Activated CD4-positive, alpha-beta T cell treated with anti-CD3 and anti-CD28 coated beads for 36 hours (primary cell): Measurements from ENCODE around the gene TMEM215. TPM values are rescaled to one million over a fixed set of nuclear protein-coding genes. Genes with fewer than 3 reads are reported as not detected.

Experiments
- ATAC-seq: fragments of 200-7000 bp; cut with Tn5 transposase; one replicate; pipeline ENCODE4 v1.10.0; 2021; ENCODE audit warnings: mild to moderate bottlenecking, moderate library complexity
- CTCF ChIA-PET: fragments of 350-600 bp; sonication (Branson Sonifier 250); formaldehyde crosslinking; loops from one replicate; lab custom pipeline; 2021; ENCODE audit warnings: antibody characterized with exemption; lab: Charles Lee
- POLR2A ChIA-PET: fragments of 350-600 bp; sonication (Branson Sonifier 250); formaldehyde crosslinking; loops from one replicate; lab custom pipeline; 2021; ENCODE audit warnings: antibody characterized with exemption, inconsistent platforms; lab: Charles Lee
- DNase-seq: peaks from one replicate; pipeline ENCODE4 v3.0.0-alpha.2; 2020
- H3K27ac Mint-ChIP-seq: one replicate; pipeline ENCODE4 v1.8.0; 2021; ENCODE audit warnings: mixed read lengths
- H3K27me3 Mint-ChIP-seq: one replicate; pipeline ENCODE4 v1.8.0; 2021; ENCODE audit warnings: mixed read lengths
- H3K36me3 Mint-ChIP-seq: one replicate; pipeline ENCODE4 v1.8.0; 2021; ENCODE audit warnings: low read depth, mixed read lengths
- H3K4me1 Mint-ChIP-seq: one replicate; pipeline ENCODE4 v1.8.0; 2021; ENCODE audit warnings: mixed read lengths
- H3K4me3 Mint-ChIP-seq: one replicate; pipeline ENCODE4 v1.8.0; 2021; ENCODE audit warnings: mild to moderate bottlenecking, moderate library complexity, mixed read lengths
- H3K9me3 Mint-ChIP-seq: one replicate; pipeline ENCODE4 v1.8.0; 2021; ENCODE audit warnings: low read depth, mixed read lengths
- intact Hi-C, 2 experiments: fragments of 100-400 bp; cut with DNase I in 1 of 2; cut with micrococcal nuclease in 1 of 2; formaldehyde crosslinking; loops; one replicate each; pipeline versions ENCODE4 v1.14.2 to v1.15.1; 2022 to 2024; cut with DNase I, micrococcal nuclease
- total RNA-seq, 2 experiments: library from RNA; stranded (reverse); gene quantifications; one replicate each; pipeline ENCODE4 v1.2.3, GENCODE V29; 2021

Gene TMEM215, protein sequence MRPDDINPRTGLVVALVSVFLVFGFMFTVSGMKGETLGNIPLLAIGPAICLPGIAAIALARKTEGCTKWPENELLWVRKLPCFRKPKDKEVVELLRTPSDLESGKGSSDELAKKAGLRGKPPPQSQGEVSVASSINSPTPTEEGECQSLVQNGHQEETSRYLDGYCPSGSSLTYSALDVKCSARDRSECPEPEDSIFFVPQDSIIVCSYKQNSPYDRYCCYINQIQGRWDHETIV
- not detected for total RNA-seq

DNA sequence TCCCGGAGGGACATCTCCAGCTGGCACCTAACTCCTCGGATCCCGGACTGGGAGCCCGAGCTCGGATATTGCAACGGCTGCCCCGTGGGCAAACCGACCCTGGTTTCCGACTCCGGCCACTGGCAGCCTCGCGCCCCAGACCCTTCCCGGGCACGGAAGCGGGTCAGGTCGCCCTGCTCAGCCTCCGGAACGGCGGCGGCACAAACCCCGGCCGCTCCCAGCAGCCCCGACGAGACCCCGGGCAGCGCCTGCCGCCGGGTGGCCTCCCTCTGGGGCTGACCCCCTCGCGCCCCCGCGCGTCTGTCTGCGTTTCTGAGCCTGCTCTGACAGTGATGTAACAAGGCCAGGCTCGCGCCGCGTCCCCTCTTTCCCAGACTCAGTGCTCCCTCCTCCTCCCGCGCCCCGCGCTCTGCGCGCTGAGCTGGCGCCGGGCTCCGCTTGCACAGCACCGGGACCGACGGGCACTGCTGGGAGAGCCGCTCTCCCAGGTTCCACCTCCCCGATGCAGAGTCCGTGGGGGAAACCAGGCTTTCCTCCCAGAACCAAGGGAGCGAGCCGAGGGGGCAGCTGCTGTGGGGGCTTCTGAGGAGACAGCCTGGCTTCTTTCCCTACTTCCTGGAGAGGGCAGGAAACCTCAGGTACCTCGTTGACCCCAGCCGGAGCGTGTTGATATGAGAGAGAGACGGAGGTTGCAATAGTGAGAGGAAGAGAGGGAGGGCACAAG lies at the start of gene TMEM215:
Gene TMEM215, plus strand, starts transcription at position 373 of the 724 bp plus-strand sequence. CDS start 644 bp downstream, outside the sequence.
- Mint-ChIP-seq H3K36me3 (no peaks in the 10 kb centered on the region), H3K9me3 (no peaks in the 10 kb centered on the region), H3K4me3 (no peak within 1 kb of the TSS), H3K27ac (no peak within 1 kb of the TSS), H3K4me1 (no peaks in the 10 kb centered on the region), H3K27me3 (peaks cover 43% of the 10 kb centered on the region)
- ChIA-PET CTCF (no interaction called here), POLR2A (no interaction called here)
- intact Hi-C loops: loop anchor here (5.0 to 10.0 kb wide), 2 partner anchors 49 to 61 kb away; no protein-coding TSS in a partner anchor
- DNase-seq: no peak
- no peak for ATAC-seq

DNA sequence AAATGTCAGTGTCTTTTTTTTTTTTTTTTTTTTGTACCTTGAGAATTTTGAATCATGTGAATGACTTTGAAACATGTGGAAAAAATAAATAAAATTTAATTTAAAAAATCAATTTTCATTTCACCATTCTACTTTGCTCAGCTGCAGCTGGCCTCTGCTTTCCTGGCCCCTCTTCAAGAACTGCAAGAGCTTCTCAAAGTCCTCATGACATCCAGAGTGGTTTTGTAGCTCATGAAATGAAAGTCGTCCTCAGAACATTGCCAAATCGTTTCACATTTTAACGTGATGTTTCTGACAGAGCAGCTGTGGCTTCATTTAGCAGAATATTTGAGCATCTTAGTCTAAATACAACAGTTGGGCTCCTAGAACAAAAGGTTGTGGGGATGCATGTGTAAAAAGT lies 47.9 kb upstream of the TMEM215 start:
- Mint-ChIP-seq H3K36me3 (no peaks in the 10 kb centered on the region), H3K9me3 (no peaks in the 10 kb centered on the region), H3K4me3 (no peak overlapping the region), H3K27me3 (peaks cover 3% of the 10 kb centered on the region), H3K4me1 (no peaks in the 10 kb centered on the region), H3K27ac (no peak overlapping the region)
- CTCF ChIA-PET: no interaction called here
- POLR2A ChIA-PET: no interaction called here
- intact Hi-C loops: no loop called here
- no peak for ATAC-seq
- no peak for DNase-seq

- no peak for DNase-seq
- no peak for ATAC-seq
- Mint-ChIP-seq H3K27me3 (peaks cover 7% of the 10 kb centered on the region), H3K36me3 (no peaks in the 10 kb centered on the region), H3K4me1 (no peaks in the 10 kb centered on the region), H3K9me3 (no peaks in the 10 kb centered on the region), H3K4me3 (no peak overlapping the region), H3K27ac (no peak overlapping the region)
- ChIA-PET CTCF (no interaction called here), POLR2A (no interaction called here)
- intact Hi-C loops: no loop called here
Measured at GRCh38 chr9:32737378-32737777, 46.0 kb upstream of the TMEM215 start.

DNA sequence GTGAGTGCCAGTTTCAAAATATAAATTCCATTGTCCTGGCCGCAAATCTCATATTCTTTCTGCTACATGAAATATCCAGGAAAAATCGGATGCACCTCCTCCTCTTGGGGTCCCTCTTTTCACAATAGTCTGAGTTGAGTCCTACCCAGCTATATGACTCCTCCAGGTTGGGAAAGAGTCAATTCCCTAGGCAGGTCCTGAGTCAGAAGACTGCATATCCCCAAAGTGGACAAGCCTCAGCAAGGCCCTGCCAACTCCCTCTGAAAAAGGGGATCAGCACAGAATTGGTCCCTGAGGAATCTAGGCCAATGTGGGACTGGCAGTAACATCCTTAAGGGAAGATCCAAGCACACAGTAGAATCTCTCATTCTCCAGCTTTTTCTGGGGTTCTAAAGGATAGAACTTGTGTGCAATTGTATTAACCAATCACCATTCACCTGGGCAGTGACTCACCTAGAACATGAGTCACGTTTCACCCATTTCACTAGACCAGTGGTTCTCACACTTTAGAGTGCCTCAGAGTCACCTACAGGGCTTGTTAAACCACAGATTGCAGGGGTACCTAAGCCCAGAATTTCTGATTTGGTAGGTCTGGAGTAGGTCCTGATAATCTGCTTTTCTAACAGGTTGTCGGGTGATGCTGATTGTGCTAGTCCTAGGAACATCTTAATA lies 44.7 kb upstream of the TMEM215 start:
- H3K4me3 Mint-ChIP-seq: no peak overlapping the region
- no peaks in the 10 kb centered on the region for H3K4me1 Mint-ChIP-seq
- ChIA-PET CTCF (interaction anchor here (0.7 kb wide), 1 partner anchor 135 kb away, joined by 3 read pairs; no protein-coding TSS in a partner anchor), POLR2A (no interaction called here)
- ATAC-seq: peak; percentile 73
- no peak overlapping the region for H3K27ac Mint-ChIP-seq
- peak; percentile 19 for DNase-seq
- H3K27me3 Mint-ChIP-seq: peaks cover 7% of the 10 kb centered on the region
- no peaks in the 10 kb centered on the region for H3K9me3 Mint-ChIP-seq
- intact Hi-C loops: no loop called here
- no peaks in the 10 kb centered on the region for H3K36me3 Mint-ChIP-seq

DNA sequence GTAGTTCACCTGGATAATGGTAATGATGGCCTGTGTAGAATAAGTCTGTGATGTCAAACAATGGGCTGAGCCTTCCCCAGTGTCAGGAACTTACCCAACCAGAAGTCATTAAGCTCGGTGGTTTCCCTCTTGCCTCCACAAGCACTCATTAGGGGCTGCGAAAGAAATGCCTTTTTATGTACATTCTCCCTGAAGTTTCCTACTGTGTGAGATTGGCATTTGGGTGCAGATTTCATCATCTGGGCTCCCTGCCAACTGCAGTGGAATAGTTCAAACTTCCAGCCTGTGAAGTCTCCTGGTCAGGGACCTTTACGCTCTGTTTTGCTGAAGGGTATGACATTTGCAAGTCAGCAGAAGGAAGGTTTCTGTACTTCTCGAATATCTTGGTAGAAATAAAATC lies 41.6 kb upstream of the TMEM215 start:
- no peak for ATAC-seq
- no peaks in the 10 kb centered on the region for H3K4me1 Mint-ChIP-seq
- no peak overlapping the region for H3K4me3 Mint-ChIP-seq
- intact Hi-C loops: no loop called here
- H3K36me3 Mint-ChIP-seq: no peaks in the 10 kb centered on the region
- H3K27ac Mint-ChIP-seq: no peak overlapping the region
- no peaks in the 10 kb centered on the region for H3K9me3 Mint-ChIP-seq
- CTCF ChIA-PET: no interaction called here
- H3K27me3 Mint-ChIP-seq: peaks cover 5% of the 10 kb centered on the region
- POLR2A ChIA-PET: no interaction called here
- no peak for DNase-seq

GRCh38 chr9:32742296-32742695 lies 41.0 kb upstream of the TMEM215 start:
- no peak overlapping the region for H3K27ac Mint-ChIP-seq

GRCh38 chr9:32748013-32748412 lies 35.3 kb upstream of the TMEM215 start:
- DNase-seq (no peak), ATAC-seq (no peak)
- intact Hi-C loops: no loop called here
- ChIA-PET CTCF (no interaction called here), POLR2A (no interaction called here)
- H3K27me3 Mint-ChIP-seq: peaks cover 5% of the 10 kb centered on the region
- H3K4me3 Mint-ChIP-seq: no peak overlapping the region
- H3K27ac Mint-ChIP-seq: no peak overlapping the region
- H3K4me1 Mint-ChIP-seq: no peaks in the 10 kb centered on the region
- no peaks in the 10 kb centered on the region for H3K36me3 Mint-ChIP-seq
- no peaks in the 10 kb centered on the region for H3K9me3 Mint-ChIP-seq

More at GRCh38 chr9:32742296-32742695, 41.0 kb upstream of the TMEM215 start:
- no peak for DNase-seq
- CTCF ChIA-PET: no interaction called here
- POLR2A ChIA-PET: no interaction called here
- H3K36me3 Mint-ChIP-seq: no peaks in the 10 kb centered on the region
- intact Hi-C loops: no loop called here
- ATAC-seq: no peak
- peaks cover 5% of the 10 kb centered on the region for H3K27me3 Mint-ChIP-seq
- no peak overlapping the region for H3K4me3 Mint-ChIP-seq
- no peaks in the 10 kb centered on the region for H3K9me3 Mint-ChIP-seq
- no peaks in the 10 kb centered on the region for H3K4me1 Mint-ChIP-seq

DNA sequence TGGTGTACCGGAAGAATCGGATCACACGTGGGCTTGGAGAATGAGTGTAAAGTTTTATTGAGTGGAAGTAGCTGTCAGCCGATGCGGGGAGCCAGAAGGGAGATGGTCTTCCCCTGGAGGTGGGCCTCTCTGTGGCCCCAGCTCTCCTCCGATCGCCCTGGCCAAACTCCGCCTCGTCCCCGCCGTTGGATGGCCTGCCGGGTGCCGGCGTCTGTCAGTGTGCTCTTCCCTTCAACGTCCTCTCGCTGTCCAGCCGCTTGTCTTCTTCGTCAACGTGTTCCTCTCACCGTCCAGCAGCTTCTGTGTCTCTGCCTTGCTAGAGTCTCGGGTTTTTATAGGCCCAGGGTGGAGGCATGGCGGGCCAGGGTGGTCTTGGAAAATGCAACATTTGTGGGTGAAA lies 27.6 kb upstream of the TMEM215 start:
- no peaks in the 10 kb centered on the region for H3K36me3 Mint-ChIP-seq
- CTCF ChIA-PET: no interaction called here

GRCh38 chr9:32764139-32764538 lies 19.2 kb upstream of the TMEM215 start:
- H3K4me3 Mint-ChIP-seq: no peak overlapping the region
- peaks cover 9% of the 10 kb centered on the region for H3K27me3 Mint-ChIP-seq
- no peaks in the 10 kb centered on the region for H3K4me1 Mint-ChIP-seq
- H3K9me3 Mint-ChIP-seq: no peaks in the 10 kb centered on the region
- ChIA-PET POLR2A (no interaction called here), CTCF (no interaction called here)
- H3K27ac Mint-ChIP-seq: no peak overlapping the region
- DNase-seq (no peak), ATAC-seq (no peak)
- intact Hi-C loops: loop anchor here in 1 of 2 experiments (10.0 kb wide), 1 partner anchor 201 kb away; no protein-coding TSS in a partner anchor
- H3K36me3 Mint-ChIP-seq: no peaks in the 10 kb centered on the region

More for the DNA sequence above, 27.6 kb upstream of the TMEM215 start:
- Mint-ChIP-seq H3K4me1 (no peaks in the 10 kb centered on the region), H3K4me3 (no peak overlapping the region), H3K27ac (no peak overlapping the region), H3K9me3 (no peaks in the 10 kb centered on the region), H3K27me3 (no peaks in the 10 kb centered on the region)
- ATAC-seq: no peak
- intact Hi-C loops: no loop called here
- POLR2A ChIA-PET: no interaction called here
- DNase-seq: no peak

GRCh38 chr9:32775283-32775682 lies 8.1 kb upstream of the TMEM215 start:
- no peak overlapping the region for H3K4me3 Mint-ChIP-seq
- CTCF ChIA-PET: no interaction called here
- no peak overlapping the region for H3K27ac Mint-ChIP-seq
- H3K27me3 Mint-ChIP-seq: peaks cover 12% of the 10 kb centered on the region
- no peaks in the 10 kb centered on the region for H3K36me3 Mint-ChIP-seq
- peaks cover 12% of the 10 kb centered on the region for H3K9me3 Mint-ChIP-seq
- H3K4me1 Mint-ChIP-seq: no peaks in the 10 kb centered on the region
- no peak for ATAC-seq
- intact Hi-C loops: loop anchor here in 1 of 2 experiments (10.0 kb wide), 1 partner anchor 140 kb away; no protein-coding TSS in a partner anchor
- POLR2A ChIA-PET: no interaction called here
- no peak for DNase-seq

DNA sequence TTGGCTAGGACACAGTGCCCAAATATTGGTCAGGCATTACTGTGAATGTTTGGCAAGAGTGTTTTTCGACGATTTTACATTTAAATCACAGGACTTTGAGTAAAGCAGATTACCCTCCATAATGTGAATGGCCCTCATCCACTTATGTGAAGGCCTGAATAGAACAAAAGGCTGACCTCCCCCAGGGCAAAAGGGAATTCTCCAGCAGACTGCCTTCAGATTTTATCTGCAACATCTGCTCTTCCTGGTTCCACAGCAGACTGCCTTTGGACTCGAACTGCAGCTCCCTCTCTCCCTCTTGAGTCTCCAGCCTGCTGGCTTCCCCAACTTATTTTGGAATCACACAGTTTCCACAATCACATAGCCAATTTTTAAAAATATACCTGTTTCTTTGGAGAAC lies 7.1 kb upstream of the TMEM215 start:
- intact Hi-C loops: loop anchor here in 1 of 2 experiments (10.0 kb wide), 1 partner anchor 139 kb away; no protein-coding TSS in a partner anchor
- no peaks in the 10 kb centered on the region for H3K36me3 Mint-ChIP-seq
- H3K27me3 Mint-ChIP-seq: peaks cover 20% of the 10 kb centered on the region
- CTCF ChIA-PET: interaction anchor here (0.6 kb wide), 1 partner anchor 292 kb away, joined by 3 read pairs; no protein-coding TSS in a partner anchor
- ATAC-seq (no peak), DNase-seq (no peak)
- H3K4me3 Mint-ChIP-seq: no peak overlapping the region
- peaks cover 12% of the 10 kb centered on the region for H3K9me3 Mint-ChIP-seq
- POLR2A ChIA-PET: no interaction called here
- no peaks in the 10 kb centered on the region for H3K4me1 Mint-ChIP-seq
- H3K27ac Mint-ChIP-seq: no peak overlapping the region
